ENCODE measurements around the gene TEP1. TPM values are rescaled to one million over a fixed set of nuclear protein-coding genes. Genes with fewer than 3 reads are reported as not detected.

Gene TEP1
- total and polyA plus RNA-seq, 2 of the 13 experiments (the other 11 are each of a cell fraction or from before 2014, with no cell fraction given) = 11.0 to 12.8 TPM

- TF ChIP-seq JUN (CRISPR knock-in tag; IDR thresholded peaks at IDR 0.05) (no peak; the same call in 1 of the 2 replicates), BRD4 (CRISPR knock-in tag; IDR thresholded peaks at IDR 0.05) (no peak; the same call in 1 of the 2 replicates), TOE1 (CRISPR knock-in tag; IDR thresholded peaks at IDR 0.05) (no peak; the same call in none of the 2 replicates), ZNF331 (CRISPR knock-in tag; IDR thresholded peaks at IDR 0.05) (peak; percentile 53), ZNF503 (CRISPR knock-in tag; IDR thresholded peaks at IDR 0.05) (no peak), ZNF335 (CRISPR knock-in tag; IDR thresholded peaks at IDR 0.05) (peak; percentile 100), ESRRA (CRISPR knock-in tag; IDR thresholded peaks at IDR 0.05; ENCODE audit: low read depth) (no peak), GMEB2 (CRISPR knock-in tag; IDR thresholded peaks at IDR 0.05; ENCODE audit: low read depth) (peak; percentile 78), PCBP1 (IDR thresholded peaks at IDR 0.05; ENCODE audit: borderline replicate concordance, low read depth, low read length) (no peak), ZNF180 (CRISPR knock-in tag; IDR thresholded peaks at IDR 0.05; ENCODE audit: borderline replicate concordance, low read depth) (no peak), TAF15 (IDR thresholded peaks at IDR 0.05; ENCODE audit: low read depth, low read length, poor library complexity, severe bottlenecking) (peak; percentile 45), SSRP1 (CRISPR knock-in tag; IDR thresholded peaks at IDR 0.05) (no peak), IRX3 (CRISPR knock-in tag; IDR thresholded peaks at IDR 0.05; ENCODE audit: borderline replicate concordance, low read depth) (peak; percentile 82; the same call in 1 of the 2 replicates), CHD4 (IDR thresholded peaks at IDR 0.05; ENCODE audit: borderline replicate concordance, low read length) (0 out of 2 replicates have a peak, but pooled peaks have one; percentile 32), TAF1 (CRISPR knock-in tag; IDR thresholded peaks at IDR 0.05) (peak; percentile 91), RFXANK (CRISPR knock-in tag; IDR thresholded peaks at IDR 0.05) (no peak), PAF1 (CRISPR knock-in tag; IDR thresholded peaks at IDR 0.05) (no peak), CEBPB (IDR thresholded peaks at IDR 0.05; ENCODE audit: borderline replicate concordance, low read depth, low read length) (no peak), NFE2 (CRISPR knock-in tag; IDR thresholded peaks at IDR 0.05) (no peak), NONO (IDR thresholded peaks at IDR 0.05) (no peak), NONO (CRISPR knock-in tag; conservative IDR thresholded peaks at IDR 0.05) (peak; percentile 44), JUND (CRISPR knock-in tag; IDR thresholded peaks at IDR 0.05) (peak; percentile 71), HOXA9 (CRISPR knock-in tag; IDR thresholded peaks at IDR 0.05; ENCODE audit: borderline replicate concordance) (no peak), ZFY (CRISPR knock-in tag; IDR thresholded peaks at IDR 0.05) (peak; percentile 87)
- TF ChIP-seq, protein P1, sequence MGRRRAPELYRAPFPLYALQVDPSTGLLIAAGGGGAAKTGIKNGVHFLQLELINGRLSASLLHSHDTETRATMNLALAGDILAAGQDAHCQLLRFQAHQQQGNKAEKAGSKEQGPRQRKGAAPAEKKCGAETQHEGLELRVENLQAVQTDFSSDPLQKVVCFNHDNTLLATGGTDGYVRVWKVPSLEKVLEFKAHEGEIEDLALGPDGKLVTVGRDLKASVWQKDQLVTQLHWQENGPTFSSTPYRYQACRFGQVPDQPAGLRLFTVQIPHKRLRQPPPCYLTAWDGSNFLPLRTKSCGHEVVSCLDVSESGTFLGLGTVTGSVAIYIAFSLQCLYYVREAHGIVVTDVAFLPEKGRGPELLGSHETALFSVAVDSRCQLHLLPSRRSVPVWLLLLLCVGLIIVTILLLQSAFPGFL (CRISPR knock-in tag; IDR thresholded peaks at IDR 0.05) = no peak
Observed at GRCh38 chr14:20454516-20455354, 41.4 kb upstream of the TEP1 start, which contains the start of the genes APEX1 and OSGEP (continued).
